Heart left ventricle (tissue), 13 donors: ENCODE measurements around the gene SF3B5.

Source experiments
- POLR2A ChIP-seq, 2 donors: fragments of 450-650 bp; IDR thresholded peaks; one replicate each; pipeline ENCODE4 v1.6.1; 2017; ENCODE audit warnings: antibody characterized with exemption in 2 of 2, mild to moderate bottlenecking in 2 of 2, moderate library complexity in 2 of 2
- TF ChIP-seq, protein P1 (sequence below), 12 donors: fragments of 200-600 bp; sonication (generic) in 4 of 12; IDR thresholded peaks; one replicate each; pipeline versions ENCODE4 v1.5.0 to v1.8.0; 2018 to 2022; ENCODE audit warnings: antibody characterized with exemption in 12 of 12, mild to moderate bottlenecking in 5 of 12
- donor health status: ischemic (EF 13 %, LVEDD 7.1; RV severe dilation, severe dysfunction).
- donor health status: DM: no; HTN: yes; CAD: no.
- donor health status: DM: no; HTN: no; CAD: no.
- donor health status: ischemic (EF 25% LVEDD 6.9; RV normal size, moderate dysfunction).
- donor health status: ischemic (EF 25% LVEDD 5.7; RV mildly dilated, moderate dysfunction).
- donor health status: ischemic (EF 35%, LVEDD 5.7; RV mildly dilated, moderate dysfunction).
- donor health status: nonischemic (EF 11% LVEDD 7.7; RV severe dilation, severe dysfunction).
- donor health status: DM: yes; HTN: yes; CAD: no.
- donor health status: PGD.
- donor health status: ischemic (EF 29% LVEDD 5.4; RV normal size, mild dysfunction).
- donor health status: nonischemic (EF 23%, LVEDD 6.1; RV moderate dilation, normal function).

GRCh38 chr6:144143106-144143505 is 47.7 kb upstream of the SF3B5 start:
- no peak for TF ChIP-seq POLR2A (IDR thresholded peaks at IDR 0.05)
- TF ChIP-seq, protein P1, sequence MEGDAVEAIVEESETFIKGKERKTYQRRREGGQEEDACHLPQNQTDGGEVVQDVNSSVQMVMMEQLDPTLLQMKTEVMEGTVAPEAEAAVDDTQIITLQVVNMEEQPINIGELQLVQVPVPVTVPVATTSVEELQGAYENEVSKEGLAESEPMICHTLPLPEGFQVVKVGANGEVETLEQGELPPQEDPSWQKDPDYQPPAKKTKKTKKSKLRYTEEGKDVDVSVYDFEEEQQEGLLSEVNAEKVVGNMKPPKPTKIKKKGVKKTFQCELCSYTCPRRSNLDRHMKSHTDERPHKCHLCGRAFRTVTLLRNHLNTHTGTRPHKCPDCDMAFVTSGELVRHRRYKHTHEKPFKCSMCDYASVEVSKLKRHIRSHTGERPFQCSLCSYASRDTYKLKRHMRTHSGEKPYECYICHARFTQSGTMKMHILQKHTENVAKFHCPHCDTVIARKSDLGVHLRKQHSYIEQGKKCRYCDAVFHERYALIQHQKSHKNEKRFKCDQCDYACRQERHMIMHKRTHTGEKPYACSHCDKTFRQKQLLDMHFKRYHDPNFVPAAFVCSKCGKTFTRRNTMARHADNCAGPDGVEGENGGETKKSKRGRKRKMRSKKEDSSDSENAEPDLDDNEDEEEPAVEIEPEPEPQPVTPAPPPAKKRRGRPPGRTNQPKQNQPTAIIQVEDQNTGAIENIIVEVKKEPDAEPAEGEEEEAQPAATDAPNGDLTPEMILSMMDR (IDR thresholded peaks at IDR 0.05): no peak
